Vagina (tissue), 2 donors: ENCODE results near the gene ABT1.

ENCODE experiments used
- CTCF ChIP-seq, 3 experiments: fragments of 450-650 bp in 2 of 3; fragments of 200-600 bp in 1 of 3; sonication (generic) in 1 of 3; IDR thresholded peaks; one replicate each; pipeline ENCODE4 v1.5.1; 2017 to 2019; ENCODE audit warnings: antibody characterized with exemption in 3 of 3, mild to moderate bottlenecking in 2 of 3, moderate library complexity in 2 of 3
- POLR2AphosphoS5 ChIP-seq, 2 donors: sonication (generic); formaldehyde crosslinking; IDR thresholded peaks; one replicate each; pipeline ENCODE4 v1.9.0; 2017; ENCODE audit warnings: antibody characterized with exemption in 2 of 2, mild to moderate bottlenecking in 2 of 2, low read depth in 1 of 2; ENCODE audit not compliant: insufficient read depth in 1 of 2

- no peak for TF ChIP-seq CTCF (IDR thresholded peaks at IDR 0.05)
- TF ChIP-seq POLR2AphosphoS5 (IDR thresholded peaks at IDR 0.05; ENCODE audit: insufficient read depth in 1 of 2, low read depth in 1 of 2): no peak
Measured at GRCh38 chr6:26597821-26598220, 1.1 kb downstream of the ABT1 start.
